Stimulated activated CD8-positive, alpha-beta memory T cell treated with anti-CD3 and anti-CD28 coated beads, Interleukin-4, amount 100 ng/mL, for 48 hours (primary cell): Measurements from ENCODE around the gene CISD3.

ENCODE experiments used
- DNase-seq: peaks from one replicate; pipeline ENCODE4 v3.0.0-alpha.2; 2020

The CISD3 gene

GRCh38 chr17:38729368-38729885 lies 714 bp upstream of the CISD3 start:
- DNase-seq: no peak

DNA sequence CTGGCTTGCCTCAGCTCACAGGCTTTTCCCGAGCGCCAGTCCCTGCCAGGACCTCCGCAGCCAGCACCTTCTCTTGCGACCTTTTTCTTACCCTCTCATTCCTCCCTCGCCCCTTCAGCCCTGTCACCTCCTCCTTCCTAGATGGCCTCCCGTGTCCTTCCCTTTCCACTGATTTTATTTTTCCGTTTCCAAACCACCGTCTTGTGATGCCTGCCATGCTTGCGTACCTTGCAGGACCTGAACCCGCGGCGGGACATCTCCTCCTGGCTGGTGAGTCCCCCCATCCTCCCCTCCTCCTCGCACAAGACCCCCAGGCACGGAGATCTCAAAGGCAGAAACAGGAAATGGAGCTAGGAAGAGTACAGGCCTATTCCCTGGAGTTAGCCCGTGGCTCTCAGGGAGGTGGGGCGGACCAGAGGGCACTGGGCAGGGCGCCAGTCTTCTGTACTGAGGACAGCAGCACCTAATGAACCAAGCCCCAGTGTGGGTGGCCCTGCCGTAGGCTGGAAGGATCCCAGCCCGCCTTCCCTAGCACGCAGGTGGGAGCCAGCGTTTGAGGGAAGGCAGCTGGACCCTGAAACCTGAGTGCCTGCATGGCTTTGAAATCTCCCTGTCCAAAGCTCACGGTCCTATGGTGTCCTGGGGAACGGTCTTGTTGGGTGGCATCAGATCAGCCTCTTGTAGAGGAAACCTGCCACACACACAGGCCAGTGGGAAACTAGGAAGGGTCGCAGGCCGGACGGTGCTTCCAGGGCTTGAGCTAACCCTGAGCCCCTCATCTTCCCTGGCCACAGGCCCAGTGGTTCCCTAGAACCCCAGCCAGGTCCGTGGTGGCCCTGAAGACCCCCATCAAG lies 612 bp downstream of the CISD3 start:
- peak; percentile 49 for DNase-seq

DNA sequence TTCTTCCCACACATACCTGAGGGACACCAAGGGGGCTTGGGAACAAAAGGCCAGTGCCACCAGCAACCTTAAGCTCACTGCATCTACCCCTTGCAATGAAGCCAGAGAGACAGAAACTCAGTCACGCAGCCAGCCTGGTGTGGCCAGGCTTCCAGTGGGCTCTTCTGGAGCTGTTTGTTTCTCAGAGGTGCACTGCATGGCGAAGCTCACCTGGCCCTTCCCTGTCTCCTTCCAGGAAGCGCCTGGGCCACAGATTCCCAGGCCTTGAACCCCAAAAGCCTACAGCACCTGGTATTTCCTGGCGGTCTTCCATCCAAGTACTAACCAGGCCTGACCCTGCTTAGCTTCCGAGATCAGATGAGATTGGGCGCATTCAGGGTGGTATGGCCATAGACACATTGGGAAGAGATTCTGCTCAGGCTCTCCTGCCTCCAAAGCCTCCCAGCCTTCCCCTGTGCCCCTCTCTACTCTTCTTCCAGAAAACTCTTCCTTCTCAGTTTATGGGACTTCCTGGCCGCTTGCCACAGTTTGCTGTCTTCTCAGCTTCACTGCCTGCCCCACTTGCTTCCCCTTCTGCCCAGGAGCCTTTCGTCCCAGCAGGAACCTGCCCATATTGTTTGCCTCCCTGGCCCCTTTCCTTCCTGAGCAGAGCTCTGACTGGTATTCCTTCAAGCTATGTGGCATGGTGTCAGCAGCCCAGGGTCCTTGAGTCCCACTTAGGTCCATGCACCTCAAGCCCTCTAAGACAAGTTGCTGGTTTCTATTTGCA lies 1.6 kb downstream of the CISD3 start:
- DNase-seq: no peak

DNA sequence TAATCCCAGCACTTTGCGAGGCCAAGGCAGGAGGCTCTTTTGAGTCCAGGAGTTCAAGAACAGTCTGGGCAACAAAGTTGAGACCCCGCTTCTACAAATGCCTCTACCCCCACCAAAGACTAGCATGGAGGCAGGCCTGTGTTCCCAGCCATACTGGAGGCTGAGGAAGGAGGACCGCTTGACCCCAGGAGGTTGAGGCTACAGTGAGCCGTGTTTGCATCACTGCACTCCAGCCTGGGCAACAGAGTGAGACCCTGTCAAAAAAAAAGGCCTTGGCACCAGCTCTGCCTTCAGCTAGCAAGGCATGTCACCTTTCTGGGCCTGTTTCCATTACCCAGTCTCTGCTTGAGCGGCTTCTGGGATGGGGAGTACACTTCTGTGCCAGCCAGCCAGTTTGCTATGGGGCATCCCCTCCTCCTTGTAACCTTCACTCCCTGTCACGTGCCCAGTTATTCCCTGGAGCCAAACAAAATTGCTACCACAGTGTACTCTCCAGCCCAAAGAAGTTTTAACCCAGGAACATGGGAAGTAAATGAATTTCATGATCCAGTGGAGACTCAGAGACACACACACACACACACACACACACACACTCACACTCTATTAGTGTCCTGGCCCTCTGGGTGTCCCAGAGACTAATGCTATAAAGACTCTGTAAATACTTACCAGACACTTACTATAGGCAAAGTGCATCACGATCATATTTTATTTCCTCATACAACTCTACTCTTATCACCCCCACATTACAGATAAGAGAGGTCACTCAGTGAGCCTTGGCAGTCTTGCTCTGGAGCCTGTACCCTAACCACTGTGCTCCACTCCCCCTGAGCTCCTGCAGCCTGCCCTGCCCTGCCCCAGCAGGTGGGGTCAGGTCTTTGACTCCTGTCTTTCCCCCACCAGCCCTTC lies 2.5 kb downstream of the CISD3 start:
- DNase-seq: no peak

- no peak for DNase-seq
These were observed 3.3 kb downstream of the CISD3 start for GRCh38 chr17:38733282-38733981.

DNA sequence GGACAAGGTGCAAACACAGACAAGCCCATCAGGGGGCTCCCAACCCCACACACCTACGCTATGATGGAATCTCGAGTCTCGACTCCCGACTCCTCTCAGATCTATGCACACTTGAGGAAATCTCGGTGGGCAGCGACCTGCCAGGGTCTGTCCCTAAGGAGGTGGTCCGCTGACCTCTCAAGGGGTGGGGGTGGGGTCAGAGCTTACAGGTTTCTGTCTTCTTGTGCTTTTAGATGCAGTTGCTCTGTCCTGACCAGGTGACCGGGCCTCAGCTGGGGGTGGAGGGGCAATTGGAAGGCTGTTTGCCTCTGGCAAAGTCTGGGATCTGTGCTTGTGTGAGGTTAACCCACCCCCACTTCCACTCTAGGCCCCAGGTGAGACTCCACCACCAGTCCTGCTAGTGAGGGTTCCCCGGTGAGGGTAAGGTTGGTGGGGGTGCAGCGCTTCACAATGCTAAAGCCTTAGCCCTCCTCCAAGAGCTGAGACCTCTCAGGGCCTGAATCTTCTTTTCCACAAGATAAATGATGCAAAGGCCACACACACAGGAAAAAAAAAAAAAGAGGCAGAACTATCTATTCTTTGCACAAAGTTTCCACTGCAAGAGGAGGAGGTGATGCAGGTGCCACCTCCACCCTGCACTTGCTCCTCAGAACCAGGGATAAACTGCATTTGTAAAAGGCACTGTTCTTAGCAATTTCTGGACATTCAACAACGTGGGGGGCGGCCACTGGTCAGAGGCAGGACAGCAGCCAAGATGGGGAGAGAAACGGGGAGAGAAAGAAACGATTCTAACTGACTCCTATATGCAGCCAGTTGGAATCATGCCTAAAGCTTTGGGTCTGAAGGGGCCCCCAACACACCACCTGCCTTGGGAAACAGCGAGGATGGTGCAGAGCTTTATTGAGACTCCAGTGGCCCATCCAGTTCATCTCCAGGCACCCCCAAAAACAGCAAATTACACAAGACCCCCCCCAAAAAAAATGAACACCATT lies 4.1 kb downstream of the CISD3 start:
- DNase-seq: peak; percentile 50

- peak; percentile 91 for DNase-seq
These were observed 5.2 kb downstream of the CISD3 start for GRCh38 chr17:38735161-38735997.

GRCh38 chr17:38738007-38738662 lies 8.0 kb downstream of the CISD3 start:
- DNase-seq: no peak

DNA sequence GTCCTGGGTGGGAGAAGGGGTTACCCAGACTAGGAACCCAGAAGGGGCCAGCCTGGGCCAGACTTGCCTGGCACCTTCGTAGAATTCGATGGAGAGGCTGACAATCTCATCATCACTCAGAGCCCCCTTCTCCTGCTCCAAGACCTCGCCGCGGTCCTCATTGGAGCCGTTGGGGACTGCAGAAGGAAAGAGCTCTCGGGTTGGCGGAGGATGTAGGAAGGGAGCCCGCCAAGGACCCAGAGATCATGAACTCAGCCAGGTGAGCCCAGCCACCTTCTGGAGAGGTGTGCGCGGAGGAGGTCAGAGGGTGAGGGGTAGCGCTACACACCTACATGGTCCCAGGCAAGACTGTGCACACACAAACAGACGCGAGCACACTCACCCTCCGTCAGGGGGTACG lies 8.5 kb downstream of the CISD3 start:
- no peak for DNase-seq

- DNase-seq: no peak
These were observed 9.2 kb downstream of the CISD3 start for GRCh38 chr17:38739305-38739704.

DNA sequence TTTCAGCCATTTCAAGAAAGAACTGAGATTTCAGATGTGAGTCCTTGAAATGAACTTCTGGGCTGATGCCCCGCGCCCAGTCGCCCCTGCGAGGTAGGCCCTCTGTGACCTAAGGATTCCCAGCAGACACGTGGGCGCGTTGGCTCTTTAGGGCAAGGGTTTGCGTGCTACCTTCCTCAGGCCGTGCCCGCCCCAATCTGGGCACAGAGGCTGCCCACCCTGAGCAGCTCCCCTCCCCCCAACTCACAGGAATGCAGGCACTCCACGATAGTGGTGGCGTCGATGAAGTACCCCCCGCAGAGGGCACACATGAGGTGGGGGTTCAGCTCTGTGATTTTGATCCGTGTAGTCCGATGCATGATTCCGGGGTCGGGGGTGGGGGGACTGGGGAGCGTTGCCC lies 9.9 kb downstream of the CISD3 start:
- no peak for DNase-seq

DNA sequence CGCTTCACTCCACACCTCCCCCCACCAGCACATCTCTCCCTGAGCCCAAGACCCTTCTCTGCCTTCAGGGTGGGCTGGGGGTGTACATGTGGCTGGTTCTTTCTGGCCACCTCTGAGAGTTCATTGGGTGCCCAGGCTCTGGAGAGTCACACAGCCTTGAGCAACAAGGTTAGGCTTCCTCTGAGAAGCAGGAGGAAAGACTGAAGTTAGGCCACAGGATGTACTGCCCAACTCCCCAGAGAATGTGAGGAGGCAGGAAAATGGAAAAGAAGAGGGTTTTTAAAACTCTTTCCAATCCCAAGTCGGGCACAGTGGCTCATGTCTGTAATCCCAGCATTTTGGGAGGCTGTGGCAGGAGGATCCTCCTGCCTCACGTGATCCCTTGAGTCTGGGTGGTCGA lies 10.7 kb downstream of the CISD3 start:
- DNase-seq: no peak

GRCh38 chr17:38741461-38741860 lies 11.3 kb downstream of the CISD3 start:
- no peak for DNase-seq

- DNase-seq: no peak
These were observed 11.8 kb downstream of the CISD3 start for GRCh38 chr17:38741921-38742410.

- DNase-seq: no peak
These were observed 12.5 kb downstream of the CISD3 start for GRCh38 chr17:38742411-38743308.

DNA sequence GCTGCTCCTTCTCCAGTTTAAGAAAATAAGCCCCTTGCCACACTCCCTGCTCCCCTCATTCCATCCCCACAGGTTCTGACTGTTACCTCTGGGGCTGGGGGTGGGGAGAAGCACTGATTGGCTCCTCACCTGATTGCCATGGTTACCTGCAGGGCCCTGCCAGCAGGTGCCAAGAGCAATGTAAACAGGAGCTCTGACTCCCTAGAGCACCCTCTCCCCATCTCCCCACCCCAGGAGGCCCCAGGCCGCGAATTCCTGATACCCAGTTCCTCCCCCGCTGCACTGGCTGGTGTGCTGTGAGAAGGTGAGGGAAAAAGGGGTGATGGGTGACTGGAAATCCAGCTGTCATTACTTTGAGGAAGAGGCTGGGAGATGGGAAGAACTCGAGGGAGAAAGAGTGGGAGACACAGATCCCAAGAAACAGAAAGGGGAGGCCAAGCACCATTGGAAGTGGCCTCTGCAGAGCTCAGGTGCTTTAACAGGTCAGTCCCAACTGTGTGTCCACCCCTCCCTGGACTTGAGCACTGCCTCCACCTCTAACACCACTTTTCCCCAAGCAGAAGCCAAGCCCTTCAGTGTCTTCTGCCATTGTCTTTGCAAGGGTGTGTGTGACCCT lies 13.5 kb downstream of the CISD3 start:
- DNase-seq: no peak

DNA sequence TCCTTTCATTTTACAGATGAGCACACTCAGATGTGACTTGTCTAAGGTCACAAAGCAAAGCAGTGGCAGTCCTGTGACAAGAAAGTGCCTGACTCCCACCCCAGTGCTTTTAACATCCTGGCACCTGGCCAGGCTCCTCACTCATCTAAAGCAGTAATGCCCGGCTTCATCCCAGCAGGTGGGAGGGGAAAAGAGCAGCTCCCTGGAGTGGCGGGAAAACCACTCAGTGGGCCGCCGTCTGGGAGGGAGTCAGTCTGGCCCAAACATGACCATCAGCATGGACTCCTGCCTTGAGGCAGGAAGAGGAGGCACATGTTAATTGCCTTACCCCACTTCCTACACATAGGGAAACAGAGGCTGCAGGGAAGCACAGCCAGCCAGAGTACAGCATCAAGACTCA lies 15.4 kb downstream of the CISD3 start:
- DNase-seq: no peak
